Stimulated activated CD8-positive, alpha-beta memory T cell treated with anti-CD3 and anti-CD28 coated beads, Interleukin-12 subunit alpha, Interleukin-12 subunit beta, amount 100 ng/mL, for 24 hours (primary cell): ENCODE data around the gene KRTAP5-2.
"Not testable (repeated sequence)": the region's sequence is repeated elsewhere in the genome, so short reads cannot be mapped to it uniquely, and the experiment has no call there.

Source experiments
- DNase-seq: peaks from one replicate; pipeline ENCODE4 v3.0.0-alpha.2; 2020; ENCODE audit errors: extremely low read depth

The KRTAP5-2 gene

GRCh38 chr11:1589996-1590395 lies 8.1 kb downstream of the KRTAP5-2 start:
- no peak for DNase-seq

- DNase-seq: not testable (repeated sequence)
These were observed 8.7 kb downstream of the KRTAP5-2 start for GRCh38 chr11:1589191-1589963.

DNA sequence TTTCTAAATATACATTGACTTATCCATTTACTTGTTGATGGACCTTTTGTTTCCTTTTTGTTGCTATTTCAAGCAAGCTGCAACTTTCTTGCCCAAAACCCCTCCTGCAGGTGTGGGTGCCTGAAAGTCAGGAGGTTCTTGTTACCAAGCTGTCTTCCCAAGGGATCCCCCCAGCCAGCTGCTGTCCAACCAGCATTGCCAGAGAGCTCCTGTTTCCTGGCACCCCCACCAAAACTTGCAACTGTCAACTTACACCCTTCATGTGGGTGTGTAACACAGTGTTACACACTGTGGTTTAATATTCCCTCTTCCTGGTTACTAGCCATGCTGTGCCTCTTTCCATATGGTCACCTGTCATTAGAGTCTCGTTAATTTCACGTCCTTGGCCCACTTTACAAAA lies 11.4 kb downstream of the KRTAP5-2 start:
- no peak for DNase-seq

GRCh38 chr11:1584661-1585370 lies 13.3 kb downstream of the KRTAP5-2 start, which contains the start of gene KRTAP5-1:
KRTAP5-1 (minus strand) TSS chr11:1585283; CDS start chr11:1585249, 34 bp downstream.
- not testable (repeated sequence) for DNase-seq

GRCh38 chr11:1582909-1583308 lies 15.2 kb downstream of the KRTAP5-2 start:
- DNase-seq: not testable (repeated sequence)

- no peak for DNase-seq
These were observed 16.1 kb downstream of the KRTAP5-2 start for GRCh38 chr11:1581976-1582375.

- DNase-seq: no peak
These were observed 21.3 kb downstream of the KRTAP5-2 start for GRCh38 chr11:1576825-1577224.

GRCh38 chr11:1575756-1576155 lies 22.3 kb downstream of the KRTAP5-2 start:
- DNase-seq: not testable (repeated sequence)

GRCh38 chr11:1574933-1575242 lies 23.2 kb downstream of the KRTAP5-2 start:
- DNase-seq: no peak

DNA sequence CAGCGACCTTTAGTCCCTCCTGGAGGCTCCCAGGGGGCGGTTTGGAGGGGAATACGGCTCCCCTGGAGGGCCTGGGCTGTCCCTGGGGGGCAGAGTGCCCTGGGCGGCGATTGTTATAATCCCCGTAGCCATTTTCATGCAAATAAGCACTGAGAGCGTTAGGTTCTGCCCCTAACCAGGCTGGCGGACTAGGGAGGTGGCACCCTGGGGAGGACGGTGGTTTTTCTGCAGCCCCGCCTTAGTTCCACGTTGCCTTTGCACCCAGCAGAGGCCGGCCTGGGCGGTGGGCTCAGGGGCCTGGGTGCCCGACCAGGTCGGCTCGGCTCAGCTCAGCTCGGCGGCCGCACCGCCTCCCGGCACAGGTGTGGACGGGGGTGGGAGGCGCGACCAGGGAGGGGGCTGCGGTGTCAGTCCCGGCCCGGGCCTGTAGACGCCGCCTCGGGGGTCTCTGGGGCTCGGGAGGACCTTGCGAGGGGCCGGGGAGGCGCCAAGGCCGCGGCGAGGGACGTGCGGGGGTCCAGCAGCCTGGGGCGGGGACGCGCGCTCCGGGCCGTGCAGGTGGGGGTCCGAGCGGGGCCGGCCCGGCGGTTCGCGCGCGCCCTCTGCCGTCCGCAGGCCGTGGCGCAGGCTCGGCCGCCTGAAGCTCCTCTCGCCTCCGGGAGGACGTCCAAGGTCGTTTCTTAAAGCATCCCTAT lies 23.7 kb downstream of the KRTAP5-2 start:
- no peak for DNase-seq

- no peak for DNase-seq
These were observed 24.2 kb downstream of the KRTAP5-2 start for GRCh38 chr11:1573903-1574237.

GRCh38 chr11:1573077-1573902 lies 24.8 kb downstream of the KRTAP5-2 start:
- DNase-seq: no peak

- peak; percentile 83 for DNase-seq
These were observed 25.7 kb downstream of the KRTAP5-2 start, which contains the start of gene DUSP8 for GRCh38 chr11:1572197-1573076. DUSP8 (minus strand) TSS chr11:1572271; CDS start chr11:1565826, 6,445 bp downstream.

DNA sequence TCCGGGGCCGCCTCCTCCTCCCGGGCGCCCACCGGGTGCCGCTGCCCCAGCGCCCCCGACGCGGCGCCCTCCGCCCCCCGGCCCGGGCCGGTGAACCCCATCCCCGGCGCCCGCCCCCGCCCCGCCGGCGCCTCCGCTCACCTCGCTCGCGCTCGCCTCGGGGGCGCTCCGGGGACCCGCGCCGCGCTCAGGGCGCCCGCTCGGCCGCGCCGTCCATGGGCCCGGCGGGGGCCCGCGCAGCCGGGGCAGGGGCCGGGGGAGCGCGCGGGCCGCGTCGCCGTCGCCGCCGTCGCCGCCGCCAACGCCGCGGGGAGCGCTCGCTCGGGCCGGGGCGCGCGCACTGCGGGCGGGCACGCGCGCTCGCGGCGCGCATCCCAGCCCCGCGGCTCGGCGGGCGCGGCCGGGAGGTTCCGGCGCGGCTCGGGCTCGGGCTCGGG lies 26.3 kb downstream of the KRTAP5-2 start:
- no peak for DNase-seq

- no peak for DNase-seq
These were observed 27.0 kb downstream of the KRTAP5-2 start for GRCh38 chr11:1570896-1571759.

DNA sequence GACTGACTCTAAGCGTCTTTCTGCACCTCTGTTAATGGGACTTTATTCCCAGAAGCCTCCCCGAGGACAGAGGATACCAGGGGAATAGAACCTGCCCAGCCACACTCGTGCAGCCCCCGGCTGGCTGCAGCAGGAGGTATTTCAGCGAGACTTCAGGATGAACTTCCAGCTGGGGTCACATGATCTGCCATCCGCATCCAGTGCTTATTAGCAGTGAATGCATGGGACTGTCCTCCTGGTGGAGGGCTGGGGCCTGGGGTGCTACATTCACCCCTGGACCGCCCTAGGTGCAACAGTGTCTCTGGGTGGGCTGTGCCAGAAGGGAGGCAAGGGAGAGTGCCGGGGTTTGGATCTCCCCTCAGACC lies 27.6 kb downstream of the KRTAP5-2 start:
- DNase-seq: no peak

DNA sequence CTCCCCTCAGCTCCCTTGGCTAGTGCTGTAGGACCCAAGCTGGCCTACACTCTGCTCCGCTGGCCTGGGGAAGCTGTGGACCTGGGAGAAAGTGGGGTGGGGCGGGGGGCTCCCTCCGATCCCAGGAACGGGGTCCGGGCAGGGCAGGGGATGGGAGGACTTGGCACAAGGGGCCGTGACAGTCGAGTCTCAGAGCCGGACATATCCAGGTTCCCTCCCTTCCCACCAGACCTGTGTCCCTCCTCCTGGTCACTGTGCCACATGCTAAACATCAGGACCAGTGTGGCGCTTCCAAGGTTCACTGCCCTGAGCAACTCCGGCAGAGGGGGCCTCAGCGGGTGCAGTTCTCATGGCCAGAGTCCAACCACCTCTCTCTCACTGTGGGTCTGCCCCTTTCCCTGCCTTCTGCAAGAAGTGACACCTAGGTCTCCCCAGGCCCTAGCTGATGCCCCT lies 28.1 kb downstream of the KRTAP5-2 start:
- no peak for DNase-seq

- DNase-seq: no peak
These were observed 28.8 kb downstream of the KRTAP5-2 start for GRCh38 chr11:1569251-1569780.

GRCh38 chr11:1568441-1568911 lies 29.6 kb downstream of the KRTAP5-2 start:
- no peak for DNase-seq
